ENCODE data around the gene CNTN3.

Gene CNTN3

DNA sequence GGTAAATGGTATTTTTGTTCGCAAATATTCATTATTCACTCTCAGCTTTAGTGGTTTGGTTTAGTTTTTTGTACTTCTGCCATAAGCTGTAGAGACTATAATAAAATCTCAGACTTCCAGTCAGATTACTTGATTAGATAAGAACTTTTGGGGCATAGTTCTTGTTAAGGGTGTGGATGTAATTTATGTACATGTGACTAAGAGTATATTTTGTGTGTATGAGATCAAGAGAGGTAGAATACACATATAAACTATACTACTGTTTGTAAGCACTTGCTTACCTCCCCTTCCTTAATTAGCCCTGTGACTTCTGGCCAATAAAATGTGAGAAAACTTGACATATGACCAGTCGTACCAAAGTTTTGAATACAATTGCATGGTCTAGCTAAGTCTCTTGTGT lies 12.0 kb downstream of the CNTN3 start:
- no peak overlapping the region for H3K4me3 ChIP-seq (ENCODE audit: low read depth in 1 of 2, low read length in 1 of 2)
- TF ChIP-seq, protein P1, sequence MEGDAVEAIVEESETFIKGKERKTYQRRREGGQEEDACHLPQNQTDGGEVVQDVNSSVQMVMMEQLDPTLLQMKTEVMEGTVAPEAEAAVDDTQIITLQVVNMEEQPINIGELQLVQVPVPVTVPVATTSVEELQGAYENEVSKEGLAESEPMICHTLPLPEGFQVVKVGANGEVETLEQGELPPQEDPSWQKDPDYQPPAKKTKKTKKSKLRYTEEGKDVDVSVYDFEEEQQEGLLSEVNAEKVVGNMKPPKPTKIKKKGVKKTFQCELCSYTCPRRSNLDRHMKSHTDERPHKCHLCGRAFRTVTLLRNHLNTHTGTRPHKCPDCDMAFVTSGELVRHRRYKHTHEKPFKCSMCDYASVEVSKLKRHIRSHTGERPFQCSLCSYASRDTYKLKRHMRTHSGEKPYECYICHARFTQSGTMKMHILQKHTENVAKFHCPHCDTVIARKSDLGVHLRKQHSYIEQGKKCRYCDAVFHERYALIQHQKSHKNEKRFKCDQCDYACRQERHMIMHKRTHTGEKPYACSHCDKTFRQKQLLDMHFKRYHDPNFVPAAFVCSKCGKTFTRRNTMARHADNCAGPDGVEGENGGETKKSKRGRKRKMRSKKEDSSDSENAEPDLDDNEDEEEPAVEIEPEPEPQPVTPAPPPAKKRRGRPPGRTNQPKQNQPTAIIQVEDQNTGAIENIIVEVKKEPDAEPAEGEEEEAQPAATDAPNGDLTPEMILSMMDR (IDR thresholded peaks at IDR 0.05): no peak

DNA sequence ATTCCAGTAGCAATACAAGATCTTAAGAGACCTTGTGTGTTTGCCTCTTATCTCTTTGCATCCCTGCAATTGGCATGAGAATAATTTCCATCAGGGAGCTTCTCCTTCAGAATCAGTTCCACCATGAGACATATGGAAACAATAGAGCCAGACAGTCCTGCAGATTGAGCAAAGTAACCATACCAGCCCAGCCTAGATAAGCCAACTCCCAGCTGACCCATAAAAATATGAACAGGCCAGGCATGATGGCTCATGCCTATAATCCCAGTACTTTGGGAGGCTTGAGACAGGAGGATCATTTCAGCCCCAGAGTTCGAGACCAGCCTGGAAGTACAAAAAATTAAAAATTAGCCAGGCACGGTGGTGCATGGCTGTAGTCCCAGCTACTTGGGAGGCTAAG lies 12.7 kb downstream of the CNTN3 start:
- Histone ChIP-seq H3K4me3 (ENCODE audit: low read depth in 1 of 2, low read length in 1 of 2) (no peak overlapping the region), H3K27ac (no peak overlapping the region), H3K9me3 (no peaks in the 10 kb centered on the region), H3K27me3 (no peaks in the 10 kb centered on the region), H3K36me3 (no peaks in the 10 kb centered on the region), H3K4me1 (ENCODE audit: control insufficient read depth in 1 of 2, insufficient read depth in 1 of 2, low read depth in 1 of 2, low read length in 1 of 2) (no peaks in the 10 kb centered on the region)
- TF ChIP-seq, protein P1 (IDR thresholded peaks at IDR 0.05): no peak

More for the DNA sequence above, 12.0 kb downstream of the CNTN3 start:
- no peaks in the 10 kb centered on the region for H3K27me3 ChIP-seq
- H3K4me1 ChIP-seq (ENCODE audit: control insufficient read depth in 1 of 2, insufficient read depth in 1 of 2, low read depth in 1 of 2, low read length in 1 of 2): no peaks in the 10 kb centered on the region
- no peak overlapping the region for H3K27ac ChIP-seq
- no peaks in the 10 kb centered on the region for H3K9me3 ChIP-seq
- H3K36me3 ChIP-seq: no peaks in the 10 kb centered on the region

DNA sequence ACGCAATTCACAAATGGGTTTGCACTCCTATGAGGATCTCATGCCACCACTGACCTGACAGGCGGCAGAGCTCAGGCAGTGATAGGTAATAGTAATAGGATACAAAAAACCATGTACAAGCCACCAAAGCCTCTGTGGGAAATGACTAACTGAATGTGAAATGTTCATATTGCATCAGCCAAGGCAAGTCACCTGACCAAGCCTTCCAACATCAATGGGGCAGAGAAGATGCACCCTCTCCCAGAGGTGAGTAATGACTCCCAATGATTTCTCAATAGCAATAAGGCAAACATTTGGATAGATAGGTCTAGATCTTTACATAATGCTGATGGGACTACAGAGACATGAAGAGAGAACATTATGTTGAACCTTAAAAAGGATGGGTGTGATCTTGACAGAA lies 14.9 kb downstream of the CNTN3 start:
- no peak overlapping the region for H3K4me3 ChIP-seq (ENCODE audit: low read depth in 1 of 2, low read length in 1 of 2)
- H3K9me3 ChIP-seq: no peaks in the 10 kb centered on the region
- TF ChIP-seq, protein P1 (IDR thresholded peaks at IDR 0.05): no peak
- no peaks in the 10 kb centered on the region for H3K4me1 ChIP-seq (ENCODE audit: control insufficient read depth in 1 of 2, insufficient read depth in 1 of 2, low read depth in 1 of 2, low read length in 1 of 2)
- H3K27ac ChIP-seq: no peak overlapping the region
- H3K36me3 ChIP-seq: no peaks in the 10 kb centered on the region
- H3K27me3 ChIP-seq: no peaks in the 10 kb centered on the region

DNA sequence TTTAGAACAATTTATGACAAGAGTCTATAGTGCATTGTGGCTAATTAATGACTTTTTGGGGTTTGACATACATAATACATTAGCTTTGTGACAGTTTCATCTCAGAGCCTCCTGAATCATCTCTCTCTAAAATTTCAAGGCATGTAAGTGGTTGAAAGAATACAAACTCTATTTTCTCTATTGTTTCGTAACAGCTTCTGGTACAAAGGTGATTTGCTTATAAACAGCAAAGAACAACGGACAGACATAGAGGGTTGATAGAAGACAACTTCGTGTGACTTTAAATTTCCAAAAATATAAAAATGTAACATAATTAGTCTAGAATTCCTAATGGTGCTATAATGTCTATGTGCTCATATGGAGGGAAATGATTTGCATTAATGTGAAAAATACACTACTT lies 21.3 kb downstream of the CNTN3 start:
- Histone ChIP-seq H3K9me3 (no peaks in the 10 kb centered on the region), H3K36me3 (no peaks in the 10 kb centered on the region), H3K27me3 (no peaks in the 10 kb centered on the region), H3K4me1 (ENCODE audit: control insufficient read depth in 1 of 2, insufficient read depth in 1 of 2, low read depth in 1 of 2, low read length in 1 of 2) (no peaks in the 10 kb centered on the region), H3K4me3 (ENCODE audit: low read depth in 1 of 2, low read length in 1 of 2) (no peak overlapping the region), H3K27ac (no peak overlapping the region)
- TF ChIP-seq, protein P1 (IDR thresholded peaks at IDR 0.05): no peak

DNA sequence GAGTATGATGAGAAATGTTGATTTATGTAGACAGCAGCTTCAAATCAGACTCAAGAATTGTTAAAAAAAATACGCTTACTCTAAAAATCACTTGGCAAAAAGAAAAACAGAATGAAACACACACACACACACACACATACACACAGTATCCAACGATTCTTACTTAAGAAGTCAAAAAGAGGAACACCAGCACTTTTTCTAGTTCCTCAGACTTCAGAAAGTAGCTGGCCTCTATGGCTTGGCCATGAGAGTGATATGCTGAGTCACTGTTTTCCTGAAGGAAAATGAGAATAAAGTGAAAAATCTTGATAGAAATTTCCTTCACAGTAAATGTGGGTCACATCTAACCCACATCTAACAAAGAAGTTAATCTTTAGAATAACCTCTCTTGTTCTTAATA lies 22.1 kb downstream of the CNTN3 start:
- H3K27ac ChIP-seq: no peak overlapping the region
- H3K4me1 ChIP-seq (ENCODE audit: control insufficient read depth in 1 of 2, insufficient read depth in 1 of 2, low read depth in 1 of 2, low read length in 1 of 2): no peaks in the 10 kb centered on the region
- H3K4me3 ChIP-seq (ENCODE audit: low read depth in 1 of 2, low read length in 1 of 2): no peak overlapping the region
- no peaks in the 10 kb centered on the region for H3K27me3 ChIP-seq
- H3K9me3 ChIP-seq: no peaks in the 10 kb centered on the region
- H3K36me3 ChIP-seq: no peaks in the 10 kb centered on the region
- TF ChIP-seq, protein P1 (IDR thresholded peaks at IDR 0.05): no peak

DNA sequence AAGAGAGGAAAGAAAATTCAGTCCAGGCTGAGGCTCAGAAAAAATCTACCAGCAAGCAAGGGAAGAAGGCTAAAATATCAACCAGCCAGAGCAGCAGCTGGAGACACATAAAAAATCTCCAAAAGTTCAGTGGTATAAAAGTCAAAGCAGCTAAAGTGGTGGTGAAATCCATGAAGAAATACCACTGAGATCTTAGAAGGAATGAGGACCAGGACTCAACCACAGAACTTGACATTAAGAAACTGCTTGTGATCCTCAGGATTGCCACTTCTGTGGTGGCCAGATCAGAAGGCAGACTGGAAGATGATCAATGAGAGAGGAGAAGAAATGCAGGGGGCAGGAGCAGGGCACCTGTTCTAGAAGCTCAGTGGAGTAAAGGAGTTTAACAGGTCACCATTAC lies 22.5 kb downstream of the CNTN3 start:
- Histone ChIP-seq H3K36me3 (no peaks in the 10 kb centered on the region), H3K4me1 (ENCODE audit: control insufficient read depth in 1 of 2, insufficient read depth in 1 of 2, low read depth in 1 of 2, low read length in 1 of 2) (no peaks in the 10 kb centered on the region), H3K27ac (no peak overlapping the region), H3K4me3 (ENCODE audit: low read depth in 1 of 2, low read length in 1 of 2) (no peak overlapping the region), H3K9me3 (no peaks in the 10 kb centered on the region), H3K27me3 (no peaks in the 10 kb centered on the region)
- TF ChIP-seq, protein P1 (IDR thresholded peaks at IDR 0.05): no peak
